ENCODE measurements around the gene BMPER.

- TF ChIP-seq, protein P1, sequence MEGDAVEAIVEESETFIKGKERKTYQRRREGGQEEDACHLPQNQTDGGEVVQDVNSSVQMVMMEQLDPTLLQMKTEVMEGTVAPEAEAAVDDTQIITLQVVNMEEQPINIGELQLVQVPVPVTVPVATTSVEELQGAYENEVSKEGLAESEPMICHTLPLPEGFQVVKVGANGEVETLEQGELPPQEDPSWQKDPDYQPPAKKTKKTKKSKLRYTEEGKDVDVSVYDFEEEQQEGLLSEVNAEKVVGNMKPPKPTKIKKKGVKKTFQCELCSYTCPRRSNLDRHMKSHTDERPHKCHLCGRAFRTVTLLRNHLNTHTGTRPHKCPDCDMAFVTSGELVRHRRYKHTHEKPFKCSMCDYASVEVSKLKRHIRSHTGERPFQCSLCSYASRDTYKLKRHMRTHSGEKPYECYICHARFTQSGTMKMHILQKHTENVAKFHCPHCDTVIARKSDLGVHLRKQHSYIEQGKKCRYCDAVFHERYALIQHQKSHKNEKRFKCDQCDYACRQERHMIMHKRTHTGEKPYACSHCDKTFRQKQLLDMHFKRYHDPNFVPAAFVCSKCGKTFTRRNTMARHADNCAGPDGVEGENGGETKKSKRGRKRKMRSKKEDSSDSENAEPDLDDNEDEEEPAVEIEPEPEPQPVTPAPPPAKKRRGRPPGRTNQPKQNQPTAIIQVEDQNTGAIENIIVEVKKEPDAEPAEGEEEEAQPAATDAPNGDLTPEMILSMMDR (IDR thresholded peaks at IDR 0.05), result no peak
- TF ChIP-seq POLR2A (IDR thresholded peaks at IDR 0.05), result no peak
- no peak for TF ChIP-seq EP300 (IDR thresholded peaks at IDR 0.05)
- no peak for TF ChIP-seq POLR2AphosphoS5 (IDR thresholded peaks at IDR 0.05)
Observed at GRCh38 chr7:34100661-34101060, 195.3 kb downstream of the BMPER start.
